Tongue (tissue), 2 donors: ENCODE measurements around the gene PTPN4. TPM values are rescaled to one million over a fixed set of nuclear protein-coding genes. Genes with fewer than 3 reads are reported as not detected.

Experiments
- DNase-seq: peaks from one replicate; pipeline ENCODE4 v3.0.0-alpha.2; 2015
- total RNA-seq: library from RNA; depleted of rRNA; stranded (reverse); fragments of >200 nt; gene quantifications from one replicate; pipeline ENCODE4 v1.2.3, GENCODE V29; 2014

PTPN4 gene
- total RNA-seq, 1 donor from 2014 or later: 55.8 TPM

- no peak for DNase-seq
Observed at GRCh38 chr2:119859528-119859927, 99.8 kb downstream of the PTPN4 start.

- DNase-seq: no peak
Observed at GRCh38 chr2:119860924-119861323, 101.2 kb downstream of the PTPN4 start.

GRCh38 chr2:119862127-119862889, 102.6 kb downstream of the PTPN4 start:
- DNase-seq: no peak

GRCh38 chr2:119864318-119864717, 104.6 kb downstream of the PTPN4 start:
- DNase-seq: no peak

GRCh38 chr2:119871725-119872124, 112.0 kb downstream of the PTPN4 start:
- no peak for DNase-seq

GRCh38 chr2:119873350-119874315, 113.9 kb downstream of the PTPN4 start:
- DNase-seq: no peak

GRCh38 chr2:119879502-119879901, 119.8 kb downstream of the PTPN4 start:
- no peak for DNase-seq

GRCh38 chr2:119888680-119889079, 129.0 kb downstream of the PTPN4 start:
- no peak for DNase-seq

- no peak for DNase-seq
Observed at GRCh38 chr2:119897736-119898395, 138.1 kb downstream of the PTPN4 start.

- DNase-seq: no peak
Observed at GRCh38 chr2:119901013-119901412, 141.3 kb downstream of the PTPN4 start.

- no peak for DNase-seq
Observed at GRCh38 chr2:119910566-119910965, 150.8 kb downstream of the PTPN4 start.

- DNase-seq: no peak
Observed at GRCh38 chr2:119914266-119914665, 154.5 kb downstream of the PTPN4 start.

GRCh38 chr2:119921825-119922224, 162.1 kb downstream of the PTPN4 start:
- DNase-seq: no peak

- no peak for DNase-seq
Observed at GRCh38 chr2:119922699-119923098, 163.0 kb downstream of the PTPN4 start.

GRCh38 chr2:119929537-119929936, 169.8 kb downstream of the PTPN4 start:
- DNase-seq: no peak

- no peak for DNase-seq
Observed at GRCh38 chr2:119932809-119933208, 173.1 kb downstream of the PTPN4 start.

GRCh38 chr2:119934319-119934718, 174.6 kb downstream of the PTPN4 start:
- no peak for DNase-seq

GRCh38 chr2:119937680-119938079, 178.0 kb downstream of the PTPN4 start:
- DNase-seq: no peak

GRCh38 chr2:119939915-119940314, 180.2 kb downstream of the PTPN4 start:
- no peak for DNase-seq

- no peak for DNase-seq
Observed at GRCh38 chr2:119940856-119941255, 181.1 kb downstream of the PTPN4 start.

- no peak for DNase-seq
Observed at GRCh38 chr2:119941388-119941787, 181.7 kb downstream of the PTPN4 start.

GRCh38 chr2:119941981-119942513, 182.3 kb downstream of the PTPN4 start:
- no peak for DNase-seq
